GM23338 (cell line): Measurements from ENCODE around the gene LMOD1. TPM values are rescaled to one million over a fixed set of nuclear protein-coding genes. Genes with fewer than 3 reads are reported as not detected.

Experiments used
- ATAC-seq: fragments of 200-7000 bp; cut with Tn5 transposase; 3 replicates; pipeline ENCODE4 v1.9.1; 2020
- DNase-seq: peaks from one replicate; pipeline ENCODE4 v3.0.0-alpha.2; 2015; ENCODE audit warnings: low spot score
- H2AFZ ChIP-seq: fragments of 200-600 bp; sonication (generic); 2 replicates; pipeline ENCODE4 v1.8.0; 2016; ENCODE audit warnings: antibody characterized with exemption, mild to moderate bottlenecking, moderate library complexity
- H3F3A ChIP-seq: fragments of 200-600 bp; sonication (generic); replicated peaks from 2 replicates; pipeline ENCODE4 v1.8.0; 2017; ENCODE audit warnings: antibody characterized with exemption, mixed run types, low read depth
- H3K27ac ChIP-seq: fragments of 200-600 bp; sonication (generic); 2 replicates; pipeline ENCODE4 v1.6.1; 2016; ENCODE audit warnings: low read depth
- H3K27me3 ChIP-seq: fragments of 200-600 bp; sonication (generic); 2 replicates; pipeline ENCODE4 v1.8.0; 2016; ENCODE audit warnings: mild to moderate bottlenecking, mixed run types, moderate library complexity; ENCODE audit not compliant: insufficient read depth
- H3K36me3 ChIP-seq: fragments of 200-600 bp; sonication (generic); 2 replicates; pipeline ENCODE4 v1.8.0; 2016; ENCODE audit warnings: mild to moderate bottlenecking; ENCODE audit not compliant: insufficient read depth
- H3K4me1 ChIP-seq: fragments of 200-600 bp; sonication (generic); 2 replicates; pipeline ENCODE4 v1.8.0; 2016; ENCODE audit warnings: mild to moderate bottlenecking, moderate library complexity; ENCODE audit not compliant: insufficient read depth
- H3K4me2 ChIP-seq: fragments of 200-600 bp; sonication (generic); 2 replicates; pipeline ENCODE4 v1.7.1; 2017; ENCODE audit warnings: mixed run types
- H3K4me3 ChIP-seq: fragments of 200-600 bp; sonication (generic); 2 replicates; pipeline ENCODE4 v1.6.1; 2016; ENCODE audit warnings: mixed run types
- H3K79me2 ChIP-seq: fragments of 200-600 bp; sonication (generic); replicated peaks from 2 replicates; pipeline ENCODE4 v1.8.0; 2017; ENCODE audit warnings: mild to moderate bottlenecking; ENCODE audit not compliant: insufficient read depth
- H3K9me2 ChIP-seq: fragments of 200-600 bp; sonication (generic); 2 replicates; pipeline ENCODE4 v1.8.0; 2017; ENCODE audit not compliant: insufficient read depth
- H4K20me1 ChIP-seq: fragments of 200-600 bp; sonication (generic); replicated peaks from 2 replicates; pipeline ENCODE4 v1.8.0; 2017; ENCODE audit warnings: mild to moderate bottlenecking; ENCODE audit not compliant: insufficient read depth
- H3K27ac Mint-ChIP-seq: 2 replicates; pipeline ENCODE4 v1.8.0; 2020; ENCODE audit warnings: inconsistent platforms, mild to moderate bottlenecking, moderate library complexity, mixed read lengths
- H3K27me3 Mint-ChIP-seq: 3 replicates; pipeline ENCODE4 v1.8.0; 2022; ENCODE audit warnings: low read depth, mild to moderate bottlenecking, moderate library complexity, mixed read lengths, inconsistent platforms; ENCODE audit not compliant: insufficient read depth, poor library complexity
- H3K36me3 Mint-ChIP-seq: 3 replicates; pipeline ENCODE4 v1.8.0; 2021; ENCODE audit warnings: low read depth, mild to moderate bottlenecking, inconsistent platforms, moderate library complexity, mixed read lengths
- H3K4me1 Mint-ChIP-seq: 3 replicates; pipeline ENCODE4 v1.8.0; 2020; ENCODE audit warnings: mild to moderate bottlenecking, inconsistent platforms, mixed read lengths
- H3K4me3 Mint-ChIP-seq: 3 replicates; pipeline ENCODE4 v1.8.0; 2021; ENCODE audit warnings: moderate library complexity, mild to moderate bottlenecking, inconsistent platforms, mixed read lengths
- H3K9me3 Mint-ChIP-seq: 3 replicates; pipeline ENCODE4 v1.8.0; 2020; ENCODE audit warnings: moderate library complexity, mild to moderate bottlenecking, inconsistent platforms, mixed read lengths
- CTCF ChIP-seq, 2 experiments: fragments of 200-600 bp in 1 of 2; sonication (generic) in 1 of 2; conservative IDR thresholded peaks; 2 replicates each; pipeline versions ENCODE4 v1.5.1 to v1.6.1; 2016 to 2017; ENCODE audit warnings: antibody characterized with exemption in 2 of 2, low read depth in 2 of 2, mild to moderate bottlenecking in 2 of 2, moderate library complexity in 1 of 2
- EZH2 ChIP-seq: fragments of 200-600 bp; sonication (generic); IDR thresholded peaks from one replicate; pipeline ENCODE4 v1.8.0; 2017; ENCODE audit warnings: antibody characterized with exemption, mild to moderate bottlenecking, low read depth; ENCODE audit not compliant: unreplicated experiment
- EZH2phosphoT487 ChIP-seq: fragments of 200-600 bp; sonication (generic); IDR thresholded peaks from one replicate; pipeline ENCODE4 v1.8.1; 2018; ENCODE audit warnings: antibody characterized with exemption; ENCODE audit not compliant: unreplicated experiment
- NANOG ChIP-seq: IDR thresholded peaks from 2 replicates; pipeline ENCODE4 v1.6.1; 2016; ENCODE audit warnings: antibody characterized with exemption, borderline replicate concordance
- REST ChIP-seq: IDR thresholded peaks from one replicate; pipeline ENCODE4 v1.6.1; 2018; ENCODE audit warnings: antibody characterized with exemption; ENCODE audit not compliant: unreplicated experiment
- STAT1 ChIP-seq: IDR thresholded peaks from one replicate; pipeline ENCODE4 v1.6.1; 2016; ENCODE audit warnings: antibody characterized with exemption; ENCODE audit not compliant: unreplicated experiment
- ZNF114 ChIP-seq: fragments of 250-450 bp; sonication (Bioruptor Pico); IDR thresholded peaks from 2 replicates; pipeline ENCODE4 v1.5.0; 2020; ENCODE audit warnings: mild to moderate bottlenecking, moderate library complexity
- ZNF331 ChIP-seq: fragments of 250-450 bp; sonication (Bioruptor Pico); IDR thresholded peaks from 2 replicates; pipeline ENCODE4 v1.5.0; 2020; ENCODE audit warnings: low read depth, mild to moderate bottlenecking, moderate library complexity
- polyA plus RNA-seq: library from polyadenylated mRNA; unstranded; fragments of >200 nt; fragmentation: Nextera tagmentation; extraction: Ambion mirVana; gene quantifications from 2 replicates; pipeline ENCODE4 v1.2.1, GENCODE V29; 2016
- total RNA-seq: library from RNA; depleted of rRNA; stranded (reverse); fragments of >200 nt; shearing (Covaris generic); gene quantifications from 2 replicates; pipeline ENCODE4 v1.2.3, GENCODE V29; 2014
- TF ChIP-seq, protein P1 (sequence below): IDR thresholded peaks from 2 replicates; pipeline ENCODE4 v1.6.1; 2016; ENCODE audit warnings: antibody characterized with exemption

The LMOD1 gene
- total and polyA plus RNA-seq, 2 experiments from 2014 or later = 0.74 to 1.7 TPM

DNA sequence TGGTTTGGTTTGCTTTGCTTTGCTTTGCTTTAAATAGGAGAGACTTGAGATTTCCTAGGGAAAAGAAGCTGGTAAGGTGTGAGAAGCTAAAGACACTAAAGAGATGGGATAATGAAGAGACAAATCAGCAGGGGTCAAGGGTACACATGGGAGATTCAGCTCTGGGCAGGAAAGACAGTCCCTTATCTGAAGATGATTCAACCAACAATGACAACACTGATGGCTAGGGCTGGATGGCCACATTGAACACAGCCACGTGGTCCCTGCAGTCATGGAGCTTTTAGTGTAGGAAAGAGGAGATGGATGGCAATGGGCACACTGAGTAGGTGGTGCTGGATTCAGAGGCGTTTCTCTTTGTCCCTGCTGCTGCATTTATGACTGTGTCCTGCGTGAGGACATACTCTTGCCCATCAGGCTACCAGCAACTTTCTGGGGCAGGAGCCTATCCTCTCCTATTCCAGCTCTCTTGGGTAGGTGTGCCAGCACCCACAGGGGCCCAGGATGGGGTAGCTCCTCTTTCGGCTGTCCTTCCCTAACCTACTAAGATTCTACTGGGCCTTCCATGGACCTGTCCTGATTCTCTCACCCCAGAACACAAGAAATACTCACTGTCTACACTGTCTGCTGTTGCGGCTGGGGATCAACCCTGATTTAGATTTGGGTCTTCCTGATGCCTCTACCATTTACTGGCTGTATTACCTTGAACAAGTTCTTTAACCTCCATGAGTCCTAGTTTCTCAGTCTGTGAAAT is 59.1 kb downstream of the LMOD1 start (continued):
- TF ChIP-seq, protein P1, sequence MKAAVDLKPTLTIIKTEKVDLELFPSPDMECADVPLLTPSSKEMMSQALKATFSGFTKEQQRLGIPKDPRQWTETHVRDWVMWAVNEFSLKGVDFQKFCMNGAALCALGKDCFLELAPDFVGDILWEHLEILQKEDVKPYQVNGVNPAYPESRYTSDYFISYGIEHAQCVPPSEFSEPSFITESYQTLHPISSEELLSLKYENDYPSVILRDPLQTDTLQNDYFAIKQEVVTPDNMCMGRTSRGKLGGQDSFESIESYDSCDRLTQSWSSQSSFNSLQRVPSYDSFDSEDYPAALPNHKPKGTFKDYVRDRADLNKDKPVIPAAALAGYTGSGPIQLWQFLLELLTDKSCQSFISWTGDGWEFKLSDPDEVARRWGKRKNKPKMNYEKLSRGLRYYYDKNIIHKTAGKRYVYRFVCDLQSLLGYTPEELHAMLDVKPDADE = no peak
- no peak for TF ChIP-seq REST
- TF ChIP-seq EZH2 = no peak

- H3K4me1 Mint-ChIP-seq = peaks cover 26% of the 10 kb centered on the region
- no peaks in the 10 kb centered on the region for H3K79me2 ChIP-seq
- no peak overlapping the region for H2AFZ ChIP-seq
- no peak overlapping the region for H3K4me3 ChIP-seq
- H3K4me2 ChIP-seq = no peak overlapping the region
- no peaks in the 10 kb centered on the region for H3K9me2 ChIP-seq
- H3K36me3 Mint-ChIP-seq = no peaks in the 10 kb centered on the region
- H3K4me3 Mint-ChIP-seq = no peak overlapping the region; the same call in 2 of the 3 replicates
- ATAC-seq (no peak), DNase-seq (no peak)
- H3K4me1 ChIP-seq = peaks cover 8% of the 10 kb centered on the region
- H4K20me1 ChIP-seq = no peaks in the 10 kb centered on the region
- no peak overlapping the region for H3K27ac ChIP-seq
- peaks cover 26% of the 10 kb centered on the region for H3K27me3 ChIP-seq
- no peaks in the 10 kb centered on the region; the same call in 2 of the 3 replicates for H3K9me3 Mint-ChIP-seq
- H3F3A ChIP-seq = 0 out of 2 replicates have a peak, but pooled peaks cover 4% of the 10 kb centered on the region
- H3K27ac Mint-ChIP-seq = no peak overlapping the region
- no peaks in the 10 kb centered on the region for H3K36me3 ChIP-seq
- H3K27me3 Mint-ChIP-seq = peaks cover 17% of the 10 kb centered on the region
- TF ChIP-seq ZNF114 (CRISPR knock-in tag) (no peak), STAT1 (no peak), REST (no peak), ZNF331 (CRISPR knock-in tag) (no peak), EZH2 (no peak), EZH2phosphoT487 (no peak), CTCF (conservative IDR thresholded peaks at IDR 0.05; ENCODE audit: low read depth in 2 of 2) (no peak), NANOG (no peak)
- TF ChIP-seq, protein P1 = no peak
Observed at GRCh38 chr1:201886103-201886885, 60.1 kb downstream of the LMOD1 start.
